Endothelial cell of umbilical vein (primary cell): ENCODE data around the gene HDAC10. TPM values are rescaled to one million over a fixed set of nuclear protein-coding genes. Genes with fewer than 3 reads are reported as not detected.
A peak's percentile ranks its signal among the peaks of the same experiment; 100 is the strongest.

Experiments
- BruUV-seq: library from RNA; stranded (reverse); fragments of 400-500 nt; replicated peaks from 2 replicates; lab custom pipeline; 2021; lab: Mats Ljungman, UMichigan
- CTCF ChIA-PET: fragments of 300-600, 350-600 bp; sonication (Branson Sonifier 250); formaldehyde crosslinking; loops from one replicate; lab custom pipeline; 2021; ENCODE audit warnings: antibody characterized with exemption, inconsistent platforms; lab: Charles Lee
- POLR2A ChIA-PET: fragments of 300-600, 350-600 bp; sonication (Branson Sonifier 250); formaldehyde crosslinking; loops from one replicate; lab custom pipeline; 2021; ENCODE audit warnings: antibody characterized with exemption, inconsistent platforms; lab: Charles Lee
- DNase-seq: peaks from one replicate; pipeline ENCODE4 v3.0.0-alpha.2; 2011; ENCODE audit warnings: low read depth, low spot score
- FAIRE-seq: peaks from 2 replicates; lab custom pipeline; 2011; peaks lifted over from hg19 to GRCh38; lab: Jason Lieb, UNC
- H2AFZ ChIP-seq: 2 replicates; pipeline ENCODE4 v1.6.0; 2012; ENCODE audit warnings: low read depth, low read length, control low read depth, inconsistent platforms
- H3K27ac ChIP-seq: 2 replicates; pipeline ENCODE4 v1.5.1; 2011; ENCODE audit warnings: low read depth, mild to moderate bottlenecking, control low read depth, low read length, moderate library complexity; ENCODE audit not compliant: insufficient read depth
- H3K27me3 ChIP-seq, 2 experiments: 2 replicates each; pipeline versions ENCODE4 v1.6.0 to v1.6.1; 2011; ENCODE audit warnings: low read length in 2 of 2, mixed read lengths in 1 of 2; ENCODE audit not compliant: control insufficient read depth in 2 of 2, insufficient read depth in 2 of 2
- H3K36me3 ChIP-seq, 2 experiments: 2 replicates in 1 of 2; 3 replicates in 1 of 2; pipeline ENCODE4 v1.5.1; 2011; ENCODE audit warnings: low read length in 2 of 2, mild to moderate bottlenecking in 1 of 2, moderate library complexity in 1 of 2; ENCODE audit not compliant: control insufficient read depth in 2 of 2, insufficient read depth in 2 of 2; ENCODE audit errors: extremely low read depth in 1 of 2
- H3K4me1 ChIP-seq: 3 replicates; pipeline ENCODE4 v1.5.1; 2011; ENCODE audit warnings: mild to moderate bottlenecking, low read length; ENCODE audit not compliant: control insufficient read depth, insufficient read depth; ENCODE audit errors: extremely low read depth
- H3K4me2 ChIP-seq: 2 replicates; pipeline ENCODE4 v1.6.1; 2011; ENCODE audit warnings: low read length, control low read depth, mixed read lengths; ENCODE audit not compliant: insufficient read depth
- H3K4me3 ChIP-seq, 3 experiments: fragments of 200-600 bp in 1 of 3; sonication (generic), shearing (Covaris generic) in 1 of 3; replicated peaks in 1 of 3; 2 replicates each; pipeline ENCODE4 v1.5.1; 2011 to 2016; ENCODE audit warnings: control low read depth in 3 of 3, low read length in 3 of 3, mild to moderate bottlenecking in 2 of 3, inconsistent platforms in 1 of 3, low read depth in 1 of 3, moderate library complexity in 1 of 3; ENCODE audit not compliant: insufficient read depth in 1 of 3
- H3K79me2 ChIP-seq: 2 replicates; pipeline ENCODE4 v1.6.0; 2012; ENCODE audit warnings: low read length, inconsistent platforms; ENCODE audit not compliant: control insufficient read depth, insufficient read depth
- H3K9ac ChIP-seq: replicated peaks from 2 replicates; pipeline ENCODE3; 2011; ENCODE audit warnings: low read length, control low read depth; ENCODE audit not compliant: insufficient read depth; ENCODE audit errors: extremely low read depth
- H3K9me1 ChIP-seq: replicated peaks from 3 replicates; pipeline ENCODE4 v1.6.0; 2011; ENCODE audit warnings: mild to moderate bottlenecking, low read length; ENCODE audit not compliant: control insufficient read depth, insufficient read depth; ENCODE audit errors: extremely low read depth
- H3K9me3 ChIP-seq: replicated peaks from 2 replicates; pipeline ENCODE4 v1.5.1; 2012; ENCODE audit warnings: low read length, inconsistent platforms; ENCODE audit not compliant: control insufficient read depth, insufficient read depth
- H4K20me1 ChIP-seq: replicated peaks from 2 replicates; pipeline ENCODE3; 2011; ENCODE audit warnings: mild to moderate bottlenecking, low read length; ENCODE audit not compliant: control insufficient read depth, insufficient read depth; ENCODE audit errors: extremely low read depth
- EZH2 ChIP-seq: IDR thresholded peaks from 2 replicates; pipeline ENCODE4 v1.6.1; 2012; ENCODE audit warnings: borderline replicate concordance, low read depth, mild to moderate bottlenecking, moderate library complexity, low read length, inconsistent platforms; ENCODE audit not compliant: severe bottlenecking
- FOS ChIP-seq: IDR thresholded peaks from 2 replicates; pipeline ENCODE4 v1.6.1; 2011; ENCODE audit warnings: mild to moderate bottlenecking, low read length, moderate library complexity, borderline replicate concordance; ENCODE audit not compliant: insufficient read depth
- GATA2 ChIP-seq: IDR thresholded peaks from 2 replicates; pipeline ENCODE4 v1.7.0; 2011; ENCODE audit warnings: low read depth, mild to moderate bottlenecking, moderate library complexity, mixed read lengths, low read length; ENCODE audit not compliant: insufficient read length, insufficient read depth
- JUN ChIP-seq: IDR thresholded peaks from 2 replicates; pipeline ENCODE4 v1.6.1; 2011; ENCODE audit warnings: borderline replicate concordance, low read depth; ENCODE audit not compliant: insufficient read length, insufficient read depth
- MYC ChIP-seq: IDR thresholded peaks from one replicate; pipeline ENCODE4 v1.6.1; 2011; ENCODE audit warnings: mild to moderate bottlenecking, low read depth, low read length
- POLR2A ChIP-seq: IDR thresholded peaks from 2 replicates; pipeline ENCODE4 v1.6.1; 2012; ENCODE audit warnings: low read depth, mild to moderate bottlenecking, control low read depth, low read length
- POLR2AphosphoS5 ChIP-seq: IDR thresholded peaks from 2 replicates; pipeline ENCODE4 v1.6.1; 2012; ENCODE audit warnings: low read depth, mild to moderate bottlenecking, control low read depth, low read length, moderate library complexity; ENCODE audit not compliant: insufficient read depth
- dilution Hi-C: fragments of 300-500 bp; cut with MboI; formaldehyde crosslinking; loops from one replicate; pipeline ENCODE4 v1.15.0; 2019; ENCODE audit warnings: low sequenced_read_pairs; ENCODE audit not compliant: extremely low pct_ligation_motif_present
- intact Hi-C: fragments of 100-400 bp; cut with micrococcal nuclease; formaldehyde crosslinking; loops from one replicate; pipeline ENCODE4 v1.10.0; 2022
- polyA plus RNA-seq, 4 experiments: library from polyadenylated mRNA; depleted of rRNA in 3 of 4; stranded (reverse) in 3 of 4; unstranded in 1 of 4; fragments of >200 nt; gene quantifications; 2 replicates each; pipeline versions ENCODE4 v1.2.1 to v1.2.3, GENCODE V29; 2011 to 2012; ENCODE audit warnings: missing spikeins in 1 of 4
- total RNA-seq: library from RNA; stranded (reverse); gene quantifications from 2 replicates; pipeline ENCODE4 v1.2.3, GENCODE V29; 2021
- TF ChIP-seq, protein P1 (sequence below): IDR thresholded peaks from 2 replicates; pipeline ENCODE4 v1.6.1; 2011; ENCODE audit not compliant: insufficient read depth, insufficient read length
- TF ChIP-seq, protein P2 (sequence below), 2 donors: IDR thresholded peaks; 1 replicate in 1 of 2; 2 replicates in 1 of 2; pipeline ENCODE4 v1.5.1; 2011; ENCODE audit warnings: low read length in 2 of 2, mild to moderate bottlenecking in 2 of 2, moderate library complexity in 2 of 2, control low read depth in 1 of 2, inconsistent platforms in 1 of 2, low read depth in 1 of 2; ENCODE audit not compliant: insufficient read depth in 1 of 2; ENCODE audit errors: extremely low read depth in 1 of 2

HDAC10 gene
- total and polyA plus RNA-seq, 2 donors (not counting 3 experiments of a cell fraction or from before 2014, with no cell fraction given), result 32.6 to 47.0 TPM

DNA sequence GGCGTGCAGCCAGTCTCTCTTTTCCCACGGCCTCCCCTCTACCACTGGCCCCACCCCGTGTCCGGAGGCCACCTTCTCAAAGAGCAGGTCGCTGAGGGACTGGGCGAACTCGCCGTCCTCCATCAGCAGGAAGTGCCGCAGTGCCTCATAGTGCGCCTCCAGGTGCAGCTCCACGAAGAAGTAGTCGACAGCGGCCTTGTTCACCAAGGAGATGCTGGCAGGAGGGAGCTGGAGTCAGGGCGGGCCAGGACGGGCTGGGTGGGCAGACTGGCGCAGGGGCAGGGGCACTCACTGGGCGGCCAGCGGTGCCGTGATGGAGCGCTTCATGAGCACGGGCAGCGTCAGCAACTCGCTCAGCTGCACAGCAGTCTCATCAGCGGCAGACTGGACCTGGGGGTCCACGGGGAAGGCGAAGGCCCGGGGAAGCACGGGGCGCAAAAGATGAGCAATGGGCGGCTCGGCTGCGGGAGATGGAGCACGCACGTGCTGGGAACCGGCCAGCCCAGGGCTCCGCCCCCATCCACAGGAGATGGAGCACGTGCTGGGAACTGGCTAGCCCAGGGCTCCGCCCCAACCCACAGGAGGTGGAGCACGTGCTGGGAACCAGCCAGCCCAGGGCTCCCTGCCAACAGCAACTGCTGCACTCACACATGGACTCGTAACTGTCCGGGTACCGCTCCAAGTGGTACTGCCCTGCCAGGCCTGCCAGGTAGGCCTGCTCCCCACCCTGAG is 31.9 kb downstream of the HDAC10 start:
- Histone ChIP-seq H4K20me1 (no peaks in the 10 kb centered on the region), H3K79me2 (peaks cover 7% of the 10 kb centered on the region), H3K36me3 (peaks cover 23 to 67% of the 10 kb centered on the region in 2 experiments), H3K4me3 (no peak overlapping the region), H3K9me3 (no peaks in the 10 kb centered on the region), H3K27me3 (no peaks in the 10 kb centered on the region), H3K4me2 (no peak overlapping the region), H2AFZ (no peak overlapping the region), H3K9me1 (no peaks in the 10 kb centered on the region), H3K4me1 (no peaks in the 10 kb centered on the region), H3K27ac (no peak overlapping the region), H3K9ac (no peak overlapping the region)
- TF ChIP-seq, protein P1, sequence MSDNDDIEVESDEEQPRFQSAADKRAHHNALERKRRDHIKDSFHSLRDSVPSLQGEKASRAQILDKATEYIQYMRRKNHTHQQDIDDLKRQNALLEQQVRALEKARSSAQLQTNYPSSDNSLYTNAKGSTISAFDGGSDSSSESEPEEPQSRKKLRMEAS, result peak; percentile 93
- TF ChIP-seq MYC, result no peak
- intact Hi-C loops (no loop called here), dilution Hi-C loops (no loop called here)
- POLR2A ChIA-PET, result no interaction called here
- DNase-seq (peak; percentile 78), FAIRE-seq (peak; percentile 62)
- BruUV-seq, result no TSS peak
- CTCF ChIA-PET, result no interaction called here

DNA sequence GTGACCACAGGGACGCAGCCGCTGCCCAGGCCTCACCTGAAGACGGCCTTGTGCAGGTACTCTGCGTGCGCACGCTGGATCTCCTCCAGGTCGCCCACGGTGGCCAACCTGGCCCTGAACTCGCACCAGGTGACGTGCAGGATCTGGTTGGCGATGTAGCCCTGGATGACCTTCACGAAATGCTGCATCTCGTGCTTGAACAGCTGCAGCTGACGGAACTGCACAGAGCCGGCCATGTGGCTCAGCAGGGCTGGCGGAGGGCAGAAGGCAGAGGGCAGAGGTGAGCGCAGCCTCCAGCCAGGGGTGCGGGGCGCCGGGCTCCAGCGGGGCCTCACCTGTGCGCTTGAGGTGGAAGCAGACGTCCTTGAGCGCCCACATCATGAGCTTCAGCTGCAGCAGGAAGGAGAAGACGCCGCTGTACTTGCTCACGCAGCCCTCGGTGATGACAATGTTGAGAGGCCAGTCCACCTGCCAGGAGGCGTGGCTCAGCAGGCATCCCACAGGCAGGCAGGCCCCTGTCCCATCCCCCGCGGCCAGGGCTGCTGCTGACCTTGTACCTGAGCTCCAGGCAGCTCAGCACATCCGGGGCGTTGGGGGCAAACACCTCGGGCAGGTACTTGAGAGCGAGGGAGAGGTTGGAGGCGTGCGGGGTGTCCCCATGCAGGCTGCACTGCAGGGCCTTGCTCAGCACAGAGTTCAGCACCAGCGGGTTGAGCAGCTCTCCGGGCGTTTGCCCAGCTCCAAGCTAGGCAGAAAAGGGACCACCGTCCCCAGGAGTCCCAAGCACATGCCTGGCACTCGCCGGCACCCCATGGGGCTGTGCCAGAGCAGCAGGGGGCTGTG is 32.7 kb downstream of the HDAC10 start:
- no peak overlapping the region for H2AFZ ChIP-seq
- intact Hi-C loops, result no loop called here
- dilution Hi-C loops, result no loop called here
- H3K9me3 ChIP-seq, result no peaks in the 10 kb centered on the region
- FAIRE-seq, result no peak
- H3K9ac ChIP-seq, result no peak overlapping the region
- no peaks in the 10 kb centered on the region for H3K27me3 ChIP-seq
- ChIA-PET POLR2A (no interaction called here), CTCF (interaction anchor here (0.8 kb wide), 1 partner anchor 12 kb away, joined by 3 read pairs; no protein-coding TSS in a partner anchor)
- no peaks in the 10 kb centered on the region for H3K9me1 ChIP-seq
- H3K36me3 ChIP-seq, result peaks cover 23 to 63% of the 10 kb centered on the region in 2 experiments
- H3K4me2 ChIP-seq, result no peak overlapping the region
- BruUV-seq, result TSS peak; percentile 6
- H4K20me1 ChIP-seq, result no peaks in the 10 kb centered on the region
- H3K79me2 ChIP-seq, result peaks cover 9% of the 10 kb centered on the region
- no peak overlapping the region for H3K27ac ChIP-seq
- no peak for DNase-seq
- no peaks in the 10 kb centered on the region for H3K4me1 ChIP-seq
- TF ChIP-seq, protein P1, result no peak
- TF ChIP-seq POLR2A (no peak), EZH2 (no peak), MYC (no peak), FOS (no peak), JUN (no peak), POLR2AphosphoS5 (no peak), GATA2 (no peak)
- TF ChIP-seq, protein P2, sequence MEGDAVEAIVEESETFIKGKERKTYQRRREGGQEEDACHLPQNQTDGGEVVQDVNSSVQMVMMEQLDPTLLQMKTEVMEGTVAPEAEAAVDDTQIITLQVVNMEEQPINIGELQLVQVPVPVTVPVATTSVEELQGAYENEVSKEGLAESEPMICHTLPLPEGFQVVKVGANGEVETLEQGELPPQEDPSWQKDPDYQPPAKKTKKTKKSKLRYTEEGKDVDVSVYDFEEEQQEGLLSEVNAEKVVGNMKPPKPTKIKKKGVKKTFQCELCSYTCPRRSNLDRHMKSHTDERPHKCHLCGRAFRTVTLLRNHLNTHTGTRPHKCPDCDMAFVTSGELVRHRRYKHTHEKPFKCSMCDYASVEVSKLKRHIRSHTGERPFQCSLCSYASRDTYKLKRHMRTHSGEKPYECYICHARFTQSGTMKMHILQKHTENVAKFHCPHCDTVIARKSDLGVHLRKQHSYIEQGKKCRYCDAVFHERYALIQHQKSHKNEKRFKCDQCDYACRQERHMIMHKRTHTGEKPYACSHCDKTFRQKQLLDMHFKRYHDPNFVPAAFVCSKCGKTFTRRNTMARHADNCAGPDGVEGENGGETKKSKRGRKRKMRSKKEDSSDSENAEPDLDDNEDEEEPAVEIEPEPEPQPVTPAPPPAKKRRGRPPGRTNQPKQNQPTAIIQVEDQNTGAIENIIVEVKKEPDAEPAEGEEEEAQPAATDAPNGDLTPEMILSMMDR (IDR thresholded peaks at IDR 0.05; ENCODE audit: extremely low read depth in 1 of 2, insufficient read depth in 1 of 2, low read depth in 1 of 2, low read length in 2 of 2), result no peak
- no peak overlapping the region for H3K4me3 ChIP-seq
